Gastroesophageal sphincter (tissue), 4 donors: ENCODE data around the gene ECT2L. TPM values are rescaled to one million over a fixed set of nuclear protein-coding genes. Genes with fewer than 3 reads are reported as not detected.

Experiments
- ATAC-seq: fragments of 150-250 bp; one replicate; pipeline ENCODE4 v1.9.1; 2016; ENCODE audit warnings: mild to moderate bottlenecking, moderate library complexity
- H3K27ac ChIP-seq, 4 donors: fragments of 200-600 bp; sonication (generic) in 3 of 4; 1 replicate in 3 of 4; 2 replicates in 1 of 4; pipeline ENCODE4 v1.5.1; 2016 to 2019
- H3K27me3 ChIP-seq: fragments of 200-600 bp; sonication (generic); one replicate; pipeline ENCODE4 v1.5.1; 2019
- H3K36me3 ChIP-seq, 2 donors: fragments of 200-600 bp; sonication (generic); one replicate each; pipeline ENCODE4 v1.5.1; 2019; ENCODE audit warnings: control low read depth in 1 of 2
- H3K4me1 ChIP-seq, 3 donors: fragments of 200-600 bp; sonication (generic); 1 replicate in 2 of 3; 2 replicates in 1 of 3; pipeline ENCODE4 v1.5.1; 2016 to 2019; ENCODE audit warnings: control low read depth in 2 of 3
- H3K4me3 ChIP-seq, 2 donors: fragments of 200-600 bp; sonication (generic); one replicate each; pipeline ENCODE4 v1.5.1; 2019; ENCODE audit warnings: mild to moderate bottlenecking in 1 of 2, moderate library complexity in 1 of 2
- H3K9me3 ChIP-seq, 3 donors: fragments of 200-600 bp; sonication (generic); one replicate each; pipeline ENCODE4 v1.5.1; 2017 to 2019; ENCODE audit warnings: control low read depth in 2 of 3
- EP300 ChIP-seq: sonication (generic); formaldehyde crosslinking; IDR thresholded peaks from one replicate; pipeline ENCODE4 v1.6.1; 2017; ENCODE audit warnings: antibody characterized with exemption, mild to moderate bottlenecking
- POLR2A ChIP-seq, 2 donors: fragments of 450-650 bp; IDR thresholded peaks; one replicate each; pipeline ENCODE4 v1.6.1; 2017; ENCODE audit warnings: antibody characterized with exemption in 2 of 2, mild to moderate bottlenecking in 2 of 2, moderate library complexity in 1 of 2
- POLR2AphosphoS5 ChIP-seq: sonication (generic); formaldehyde crosslinking; IDR thresholded peaks from one replicate; pipeline ENCODE4 v1.6.1; 2017; ENCODE audit warnings: antibody characterized with exemption
- WGBS, 2 donors: methylation state at CpG; one replicate each; pipeline ENCODE4 v1.1.5; 2018; ENCODE audit warnings: low coverage in 1 of 2; 5-methylcytosine and 5-hydroxymethylcytosine counted together
- total RNA-seq, 4 donors: library from RNA; depleted of rRNA; stranded (reverse); fragments of >200 nt; gene quantifications; one replicate each; pipeline ENCODE4 v1.1.0, GENCODE V29; 2016
- TF ChIP-seq, protein P1 (sequence below), 4 experiments: fragments of 200-600 bp in 2 of 4; fragments of 450-650 bp in 2 of 4; sonication (generic) in 1 of 4; IDR thresholded peaks; one replicate each; pipeline ENCODE4 v1.5.1; 2017 to 2019; ENCODE audit warnings: antibody characterized with exemption in 4 of 4, mild to moderate bottlenecking in 2 of 4, moderate library complexity in 2 of 4

ECT2L gene
- total RNA-seq, 4 donors from 2014 or later = 0.27 TPM; not detected in 3

GRCh38 chr6:138849791-138850190 lies 53.9 kb downstream of the ECT2L start:
- Histone ChIP-seq H3K27ac (no peak overlapping the region), H3K4me3 (no peak overlapping the region), H3K9me3 (no peaks in the 10 kb centered on the region), H3K27me3 (no peaks in the 10 kb centered on the region), H3K4me1 (no peaks in the 10 kb centered on the region), H3K36me3 (no peaks in the 10 kb centered on the region)
- ATAC-seq = no peak
- TF ChIP-seq, protein P1, sequence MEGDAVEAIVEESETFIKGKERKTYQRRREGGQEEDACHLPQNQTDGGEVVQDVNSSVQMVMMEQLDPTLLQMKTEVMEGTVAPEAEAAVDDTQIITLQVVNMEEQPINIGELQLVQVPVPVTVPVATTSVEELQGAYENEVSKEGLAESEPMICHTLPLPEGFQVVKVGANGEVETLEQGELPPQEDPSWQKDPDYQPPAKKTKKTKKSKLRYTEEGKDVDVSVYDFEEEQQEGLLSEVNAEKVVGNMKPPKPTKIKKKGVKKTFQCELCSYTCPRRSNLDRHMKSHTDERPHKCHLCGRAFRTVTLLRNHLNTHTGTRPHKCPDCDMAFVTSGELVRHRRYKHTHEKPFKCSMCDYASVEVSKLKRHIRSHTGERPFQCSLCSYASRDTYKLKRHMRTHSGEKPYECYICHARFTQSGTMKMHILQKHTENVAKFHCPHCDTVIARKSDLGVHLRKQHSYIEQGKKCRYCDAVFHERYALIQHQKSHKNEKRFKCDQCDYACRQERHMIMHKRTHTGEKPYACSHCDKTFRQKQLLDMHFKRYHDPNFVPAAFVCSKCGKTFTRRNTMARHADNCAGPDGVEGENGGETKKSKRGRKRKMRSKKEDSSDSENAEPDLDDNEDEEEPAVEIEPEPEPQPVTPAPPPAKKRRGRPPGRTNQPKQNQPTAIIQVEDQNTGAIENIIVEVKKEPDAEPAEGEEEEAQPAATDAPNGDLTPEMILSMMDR (IDR thresholded peaks at IDR 0.05) = no peak
- TF ChIP-seq POLR2A (IDR thresholded peaks at IDR 0.05) (no peak), EP300 (no peak), POLR2AphosphoS5 (no peak)
- WGBS, 2 donors = 88 to 91% methylated on average over 6 of the region's 6 CpGs

- Histone ChIP-seq H3K4me3 (no peak overlapping the region), H3K9me3 (no peaks in the 10 kb centered on the region), H3K4me1 (no peaks in the 10 kb centered on the region), H3K27ac (no peak overlapping the region), H3K36me3 (no peaks in the 10 kb centered on the region), H3K27me3 (no peaks in the 10 kb centered on the region)
- ATAC-seq = no peak
- TF ChIP-seq POLR2AphosphoS5 (no peak), POLR2A (IDR thresholded peaks at IDR 0.05) (no peak), EP300 (no peak)
- TF ChIP-seq, protein P1 (IDR thresholded peaks at IDR 0.05) = no peak
- 65 to 72% methylated on average over 6 of the region's 6 CpGs for WGBS, 2 donors
Observed at GRCh38 chr6:138856654-138857053, 60.8 kb downstream of the ECT2L start.

DNA sequence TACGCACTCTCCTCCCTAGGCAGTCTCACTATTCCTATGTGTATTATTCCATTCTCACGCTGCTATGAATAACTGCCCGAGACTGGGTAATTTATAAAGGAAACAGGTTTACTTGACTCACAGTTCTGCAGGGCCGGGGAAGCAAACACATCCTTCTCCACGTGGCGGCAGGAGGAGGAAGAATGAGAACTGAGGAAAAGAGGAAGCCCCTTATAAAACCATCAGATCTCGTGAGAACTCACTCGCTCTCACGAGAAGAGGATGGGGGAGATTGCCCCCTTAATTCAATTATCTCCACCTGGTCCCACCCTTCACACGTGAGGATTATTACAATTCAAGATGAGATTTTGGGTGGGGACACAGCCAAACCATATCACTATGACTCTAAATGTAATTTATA lies 61.9 kb downstream of the ECT2L start:
- WGBS, 2 donors = 67 to 76% methylated on average over 7 to 8 of the region's 10 CpGs

DNA sequence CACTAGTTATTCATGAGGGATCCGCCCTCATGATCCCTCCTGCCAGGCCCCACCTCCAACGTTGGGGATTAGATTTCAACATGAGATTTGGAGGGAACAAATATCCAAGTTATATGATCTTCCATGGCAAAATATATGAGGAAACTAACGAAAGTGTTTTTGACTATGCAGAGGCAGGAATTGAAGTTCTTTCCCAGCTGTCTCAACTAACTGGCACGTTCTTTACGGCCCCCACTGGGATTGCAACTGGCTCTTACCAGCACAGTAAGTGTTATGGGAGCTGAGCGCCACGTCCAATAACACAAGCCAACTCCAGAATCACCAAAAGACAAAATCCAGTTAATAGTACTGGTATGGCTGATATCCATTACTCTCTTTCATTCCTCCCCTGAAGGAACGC lies 66.6 kb downstream of the ECT2L start:
- no peaks in the 10 kb centered on the region for H3K36me3 ChIP-seq
- H3K4me3 ChIP-seq = no peak overlapping the region
- H3K4me1 ChIP-seq = peaks cover 0 to 14% (median 0%) of the 10 kb centered on the region in 3 donors
- no peaks in the 10 kb centered on the region for H3K9me3 ChIP-seq
- no peak for ATAC-seq
- H3K27ac ChIP-seq = peak overlapping the region in 2 of 4 donors; percentile 56 to 71
- TF ChIP-seq POLR2A (IDR thresholded peaks at IDR 0.05) (no peak), POLR2AphosphoS5 (no peak), EP300 (no peak)
- TF ChIP-seq, protein P1 (IDR thresholded peaks at IDR 0.05) = no peak
- H3K27me3 ChIP-seq = no peaks in the 10 kb centered on the region
- 68 to 82% methylated on average over 8 of the region's 8 CpGs for WGBS, 2 donors

More for the DNA sequence above, 61.9 kb downstream of the ECT2L start:
- H3K27ac ChIP-seq = no peak overlapping the region
- no peaks in the 10 kb centered on the region for H3K27me3 ChIP-seq
- no peaks in the 10 kb centered on the region for H3K4me1 ChIP-seq
- TF ChIP-seq EP300 (no peak), POLR2AphosphoS5 (no peak), POLR2A (IDR thresholded peaks at IDR 0.05) (no peak)
- TF ChIP-seq, protein P1 (IDR thresholded peaks at IDR 0.05) = no peak
- no peaks in the 10 kb centered on the region for H3K36me3 ChIP-seq
- no peak for ATAC-seq
- no peaks in the 10 kb centered on the region for H3K9me3 ChIP-seq
- no peak overlapping the region for H3K4me3 ChIP-seq

DNA sequence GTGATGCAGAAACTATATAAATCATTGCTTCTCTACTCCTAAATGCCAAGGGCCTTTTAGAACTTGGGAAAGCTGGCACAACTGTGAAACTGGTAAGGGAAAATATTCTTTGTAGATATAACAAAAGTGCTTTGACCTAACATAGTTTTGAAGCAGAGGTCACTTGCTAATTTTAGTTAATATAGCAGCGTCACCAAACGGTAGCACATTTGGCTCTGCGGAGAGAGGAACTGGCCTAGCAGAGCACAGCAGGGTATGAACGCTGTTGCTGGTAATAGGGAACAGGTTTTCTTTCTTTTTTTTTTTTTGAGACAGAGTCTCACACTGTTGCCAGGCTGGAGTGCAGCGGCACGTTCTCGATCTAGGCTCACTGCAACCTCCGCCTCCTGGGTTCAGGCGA lies 67.4 kb downstream of the ECT2L start:
- peak; percentile 46 for ATAC-seq
- Histone ChIP-seq H3K4me1 (peaks cover 0 to 22% (median 0%) of the 10 kb centered on the region in 3 donors), H3K27me3 (no peaks in the 10 kb centered on the region), H3K27ac (peak overlapping the region; percentile 17 to 71 (median 56)), H3K36me3 (no peaks in the 10 kb centered on the region), H3K4me3 (no peak overlapping the region), H3K9me3 (no peaks in the 10 kb centered on the region)
- TF ChIP-seq POLR2A (IDR thresholded peaks at IDR 0.05) (no peak), POLR2AphosphoS5 (no peak), EP300 (no peak)
- TF ChIP-seq, protein P1 (IDR thresholded peaks at IDR 0.05) = no peak
- WGBS, 2 donors = 36 to 48% methylated on average over 4 of the region's 9 CpGs
